ENCODE data around the gene PPP1R13B.
A peak's percentile ranks its signal among the peaks of the same experiment; 100 is the strongest.

The PPP1R13B gene

GRCh38 chr14:103716091-103716801 is 131.1 kb downstream of the PPP1R13B start:
- DNase-seq (ENCODE audit: low spot score): no peak

GRCh38 chr14:103715052-103716000 is 132.0 kb downstream of the PPP1R13B start, which contains the start of the genes XRCC3 and ZFYVE21:
Gene XRCC3, minus strand, starts transcription at chr14:103715451. Its CDS starts 4,364 bp downstream, at chr14:103711087.
Gene ZFYVE21, plus strand, starts transcription at chr14:103715810. Its CDS starts 32 bp downstream, at chr14:103715842.
- DNase-seq (ENCODE audit: low spot score): peak; percentile 100
- peak within 1 kb of the TSS; percentile 86 for H3K4me3 ChIP-seq
- no peak for TF ChIP-seq CTCF (IDR thresholded peaks at IDR 0.05)
- H3K27ac ChIP-seq: peak within 1 kb of the TSS; percentile 83 to 91

More at GRCh38 chr14:103716091-103716801, 131.1 kb downstream of the PPP1R13B start:
- Histone ChIP-seq H3K4me3 (peak overlapping the region; percentile 86), H3K27ac (peak overlapping the region; percentile 83 to 91)
- no peak for TF ChIP-seq CTCF (IDR thresholded peaks at IDR 0.05)

GRCh38 chr14:103714063-103714724 is 133.2 kb downstream of the PPP1R13B start:
- DNase-seq (ENCODE audit: low spot score): no peak
- TF ChIP-seq CTCF (IDR thresholded peaks at IDR 0.05): no peak
- Histone ChIP-seq H3K4me3 (peak overlapping the region; percentile 83), H3K27ac (no peak overlapping the region)

- no peak for DNase-seq (ENCODE audit: low spot score)
- no peak for TF ChIP-seq CTCF (IDR thresholded peaks at IDR 0.05)
- Histone ChIP-seq H3K27ac (peak overlapping the region; percentile 72 to 87), H3K4me3 (no peak overlapping the region)
These were observed 133.9 kb downstream of the PPP1R13B start for GRCh38 chr14:103713304-103714062.

- Histone ChIP-seq H3K4me3 (peak overlapping the region; percentile 34), H3K27ac (peak overlapping the region; percentile 72 to 87)
- no peak for TF ChIP-seq CTCF (IDR thresholded peaks at IDR 0.05)
- DNase-seq (ENCODE audit: low spot score): no peak
These were observed 134.6 kb downstream of the PPP1R13B start for GRCh38 chr14:103712633-103713247.

Measured in coronary artery (tissue), 2 donors.